GM18517 (cell line): ENCODE data around the gene CCNT1.
"Not testable (repeated sequence)": the region's sequence is repeated elsewhere in the genome, so short reads cannot be mapped to it uniquely, and the experiment has no call there.

Source experiments
- ATAC-seq: cut with Tn5 transposase; IDR thresholded peaks from one replicate; pipeline ENCODE4 v1.9.1; 2021; ENCODE audit warnings: mild to moderate bottlenecking, moderate library complexity; ENCODE audit not compliant: unreplicated experiment

The CCNT1 gene

DNA sequence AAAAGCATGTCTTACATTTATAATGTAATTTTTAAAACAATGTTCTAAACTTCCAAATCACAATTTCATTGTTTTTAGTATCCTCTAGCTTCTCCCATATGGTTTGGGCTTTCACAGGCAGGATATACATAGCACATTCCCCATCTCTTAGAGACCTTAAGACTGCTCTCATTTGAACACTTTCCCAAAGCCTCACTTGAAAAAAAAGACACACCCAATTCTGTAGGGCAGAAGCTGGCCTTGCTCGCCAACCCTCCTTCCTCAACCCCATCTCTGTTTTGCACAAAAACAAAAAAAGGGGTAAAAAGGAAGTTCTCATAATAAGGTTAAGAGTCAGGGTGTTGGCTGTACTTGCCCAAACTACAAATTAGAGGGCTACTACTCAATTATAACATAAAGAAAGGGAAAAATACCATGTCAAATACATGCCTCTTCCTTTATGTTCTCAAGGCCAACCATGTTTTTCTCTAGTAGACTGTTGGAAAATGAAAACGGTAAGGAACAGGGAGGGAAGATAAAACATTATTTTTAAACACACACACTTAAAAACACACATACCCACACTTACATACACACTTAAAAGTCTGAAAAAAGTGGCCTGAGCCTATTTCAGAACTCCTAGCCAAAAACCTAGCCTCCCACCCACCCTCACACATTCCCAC is 24.6 kb downstream of the CCNT1 start:
- no peak for ATAC-seq

DNA sequence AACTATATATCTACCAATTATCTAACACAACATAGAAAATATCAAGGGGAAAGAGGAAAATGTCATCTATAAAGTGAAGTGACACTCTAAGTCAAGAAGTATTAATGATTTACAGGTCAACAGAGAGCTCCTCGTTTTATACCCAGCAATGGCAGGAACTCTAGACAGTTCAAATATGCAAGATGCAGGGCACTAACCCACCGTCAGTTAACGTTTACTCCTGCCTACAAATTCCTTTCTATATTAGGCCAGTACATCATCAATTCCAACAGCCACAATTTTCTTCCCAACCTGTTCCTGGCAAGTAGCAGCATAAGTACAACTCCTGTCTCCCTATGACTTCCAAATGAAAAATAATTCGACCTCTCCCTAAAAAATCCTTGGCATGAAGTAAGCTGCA is 25.5 kb downstream of the CCNT1 start:
- no peak for ATAC-seq

DNA sequence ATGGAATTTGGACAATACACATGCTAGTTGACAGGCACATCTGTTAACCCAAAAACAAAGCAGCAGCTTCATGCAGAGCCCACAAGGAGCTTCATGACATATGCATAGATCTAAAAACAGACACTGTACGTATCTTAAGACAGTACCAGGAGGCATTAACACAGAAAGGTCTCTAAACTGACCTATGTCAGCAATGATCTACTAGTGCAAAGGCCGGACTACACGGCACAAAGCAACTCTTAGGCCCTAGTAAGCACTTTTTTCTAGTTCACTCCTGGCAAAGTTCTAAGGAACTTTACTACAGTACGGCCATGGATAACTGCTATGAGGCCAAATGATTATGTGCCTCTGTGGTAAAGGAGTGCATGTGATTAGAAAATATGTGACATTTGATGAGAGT is 26.1 kb downstream of the CCNT1 start:
- ATAC-seq, result no peak

GRCh38 chr12:48688836-48689235 is 27.7 kb downstream of the CCNT1 start:
- ATAC-seq, result no peak

- ATAC-seq, result no peak
Measured at GRCh38 chr12:48687592-48687991, 28.9 kb downstream of the CCNT1 start.

- ATAC-seq, result no peak
Measured at GRCh38 chr12:48686615-48687334, 29.7 kb downstream of the CCNT1 start.

DNA sequence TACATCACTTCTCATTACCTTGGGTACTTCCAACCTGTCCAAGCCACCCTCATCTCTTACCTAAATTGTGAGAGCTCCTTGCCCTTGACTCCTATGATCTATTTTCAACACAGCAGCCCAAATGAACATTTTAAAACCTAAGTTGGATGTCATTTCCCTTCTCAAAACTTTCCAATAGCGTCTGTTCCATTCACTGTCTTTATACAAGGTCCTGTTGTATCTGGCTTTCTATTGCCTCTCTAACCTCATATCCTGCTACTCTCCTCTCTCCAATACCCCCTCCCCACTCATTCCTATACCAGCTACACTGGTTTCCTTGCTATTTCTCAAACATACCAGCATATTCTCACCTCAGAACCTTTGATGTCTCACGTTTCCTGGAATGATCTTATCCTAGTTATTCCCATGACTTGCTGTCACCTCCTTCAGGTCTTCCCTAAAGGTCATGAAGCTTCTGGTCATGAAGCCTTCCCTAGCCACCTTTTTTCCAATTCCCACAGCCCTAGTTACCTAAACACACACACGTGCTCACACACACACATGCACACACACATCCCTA is 30.4 kb downstream of the CCNT1 start:
- ATAC-seq, result no peak

GRCh38 chr12:48683534-48683933 is 33.0 kb downstream of the CCNT1 start:
- ATAC-seq, result no peak

DNA sequence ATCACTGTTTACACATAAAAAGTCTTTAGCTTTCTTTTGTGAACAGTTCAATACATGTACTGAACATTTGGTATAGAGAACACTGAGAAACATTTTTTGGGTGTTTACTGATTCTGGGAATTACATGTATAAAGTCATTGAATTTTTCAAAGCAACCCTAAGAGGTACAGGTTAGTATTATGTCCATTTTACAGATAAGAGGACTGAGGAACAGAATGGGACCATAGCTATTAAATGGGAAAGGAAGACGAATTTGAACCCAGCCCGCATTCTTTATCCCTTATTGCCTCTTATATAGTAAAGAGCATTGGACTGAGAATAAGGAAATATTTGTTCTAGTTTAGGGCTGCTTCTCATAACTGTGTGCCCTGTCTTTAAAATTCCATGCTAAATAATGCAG is 33.6 kb downstream of the CCNT1 start:
- no peak for ATAC-seq

DNA sequence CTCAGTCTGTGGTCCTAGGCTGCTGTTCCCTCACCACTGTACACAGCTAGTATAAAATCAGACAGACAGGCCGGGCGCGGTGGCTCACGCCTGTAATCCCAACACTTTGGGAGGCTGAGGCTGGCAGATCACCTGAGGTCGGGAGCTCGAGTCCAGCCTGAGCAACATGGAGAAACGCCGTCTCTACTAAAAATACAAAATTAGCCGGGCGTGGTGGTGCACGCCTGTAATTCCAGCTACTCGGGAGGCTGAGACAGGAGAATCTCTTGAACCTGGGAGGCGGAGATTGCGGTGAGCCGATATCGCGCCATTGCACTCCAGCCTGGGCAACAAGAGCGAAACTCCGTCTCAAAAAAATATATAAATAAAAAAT is 34.0 kb downstream of the CCNT1 start:
- peak; percentile 1 for ATAC-seq

GRCh38 chr12:48681710-48682532 is 34.6 kb downstream of the CCNT1 start, which contains the start of gene KANSL2:
Gene KANSL2 (minus strand): TSS chr12:48682238. CDS start chr12:48681632, 606 bp downstream.
- ATAC-seq, result peak; percentile 99

DNA sequence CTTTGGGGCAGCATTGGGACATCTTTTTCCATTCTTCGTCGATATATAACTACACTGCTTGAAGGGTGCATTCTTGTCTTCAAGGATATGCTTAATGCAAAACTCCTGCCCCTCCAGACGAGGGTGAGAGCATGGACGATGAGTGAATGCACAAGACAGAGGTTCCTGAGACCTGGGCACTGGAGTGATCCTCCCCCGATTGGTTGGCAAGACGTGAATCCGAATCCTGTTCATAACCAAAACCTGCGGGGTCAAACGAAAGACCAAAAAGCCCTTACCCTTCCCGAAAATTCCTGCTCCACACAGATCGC is 35.2 kb downstream of the CCNT1 start:
- ATAC-seq, result no peak

- no peak for ATAC-seq
Measured at GRCh38 chr12:48680861-48681260, 35.6 kb downstream of the CCNT1 start.

DNA sequence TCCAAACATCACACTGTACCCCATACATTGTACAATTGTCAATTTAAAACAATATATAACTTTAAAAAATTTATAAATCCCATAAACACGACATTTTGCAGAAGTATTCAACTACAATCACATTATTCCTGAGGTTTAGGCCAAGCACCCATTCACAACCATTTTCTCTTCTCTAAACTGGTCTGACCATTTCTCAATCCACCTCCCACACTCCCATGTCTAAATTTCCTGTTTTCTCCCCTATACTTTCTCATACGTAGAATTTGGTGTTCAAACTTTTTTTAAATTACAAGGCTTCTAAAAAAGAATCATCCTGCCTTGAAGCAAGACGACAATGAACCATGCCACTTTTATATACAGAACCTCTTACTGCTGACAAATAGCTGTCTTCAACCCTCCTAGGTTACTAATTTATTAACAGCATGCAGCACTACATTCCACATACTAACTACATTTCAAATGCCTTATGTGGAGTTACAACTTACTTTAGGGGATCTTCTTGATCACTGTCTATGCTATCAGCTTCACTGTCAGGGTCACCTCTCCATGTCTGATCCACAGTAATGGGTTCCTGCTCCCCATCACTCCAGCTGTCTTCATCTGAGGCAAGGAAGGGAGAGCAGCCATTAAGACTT is 37.8 kb downstream of the CCNT1 start:
- no peak for ATAC-seq

- no peak for ATAC-seq
Measured at GRCh38 chr12:48671231-48671856, 45.2 kb downstream of the CCNT1 start.

- no peak for ATAC-seq
Measured at GRCh38 chr12:48668996-48669395, 47.5 kb downstream of the CCNT1 start.

DNA sequence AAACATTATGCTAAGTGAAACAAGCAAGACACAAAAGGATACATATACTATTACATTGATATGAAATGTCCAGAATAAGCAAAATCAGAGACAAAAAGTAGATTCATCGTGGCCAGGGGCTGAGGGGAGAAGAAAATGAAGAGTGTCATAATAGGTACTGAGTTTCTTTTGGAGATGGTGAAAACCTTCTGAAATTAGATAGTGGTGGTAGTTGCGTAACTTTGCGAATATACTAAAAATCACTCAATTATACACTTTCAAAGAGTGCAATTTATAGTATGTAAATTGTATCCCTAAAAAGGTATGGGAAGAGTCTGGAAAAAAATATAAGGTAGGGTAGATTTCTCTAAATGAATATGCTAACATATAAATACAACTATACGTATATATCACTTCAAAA is 56.6 kb downstream of the CCNT1 start:
- ATAC-seq, result no peak

GRCh38 chr12:48651681-48652080 is 64.8 kb downstream of the CCNT1 start:
- ATAC-seq, result no peak

GRCh38 chr12:48645354-48645753 is 71.2 kb downstream of the CCNT1 start:
- not testable (repeated sequence) for ATAC-seq

DNA sequence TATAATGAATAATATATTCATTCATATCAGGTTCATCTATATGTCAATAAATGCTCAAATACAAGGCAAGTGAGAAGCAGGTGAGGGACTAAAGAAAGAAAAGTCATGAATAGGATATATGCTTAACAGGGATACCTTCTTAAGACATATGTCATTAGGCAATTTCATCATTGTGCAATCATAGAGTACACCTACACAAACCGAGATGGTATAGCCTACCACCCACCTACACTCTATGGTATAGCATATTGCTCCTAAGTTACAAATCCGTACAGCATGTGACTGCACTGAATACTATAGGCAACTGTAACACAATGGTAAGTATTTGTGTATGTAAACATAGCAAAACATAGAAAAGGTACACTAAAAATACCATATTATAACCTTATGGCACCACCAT is 73.5 kb downstream of the CCNT1 start:
- no peak for ATAC-seq
